ENCODE results near the gene ULK4. TPM values are rescaled to one million over a fixed set of nuclear protein-coding genes. Genes with fewer than 3 reads are reported as not detected.

ULK4 gene
- total and polyA plus RNA-seq, 12 donors = 1.6 to 24.5 (median 6.9) TPM

GRCh38 chr3:41808152-41808551 lies 153.8 kb downstream of the ULK4 start:
- Histone ChIP-seq H3K4me3 (no peak overlapping the region), H3K27ac (no peak overlapping the region), H3K27me3 (no peaks in the 10 kb centered on the region), H3K9me3 (replicated peaks in 1 of 3) (no peaks in the 10 kb centered on the region), H3K4me1 (replicated peaks in 1 of 2) (no peaks in the 10 kb centered on the region), H3K36me3 (replicated peaks in 1 of 2) (no peaks in the 10 kb centered on the region)
- 37 to 100% (median 99%) methylated on average over 1 of the region's 1 CpG for WGBS, 4 donors
- no peak for DNase-seq
- intact Hi-C loops (cut with DNase I) = no loop called here
- TF ChIP-seq POLR2A (IDR thresholded peaks at IDR 0.05) = no peak
- no peak for TF ChIP-seq CTCF (IDR thresholded peaks at IDR 0.05)

GRCh38 chr3:41794748-41795589 lies 166.9 kb downstream of the ULK4 start:
- no peak for TF ChIP-seq POLR2A (IDR thresholded peaks at IDR 0.05)
- TF ChIP-seq CTCF (IDR thresholded peaks at IDR 0.05) = no peak
- no peak for DNase-seq
- Histone ChIP-seq H3K9me3 (replicated peaks in 1 of 3) (no peaks in the 10 kb centered on the region), H3K4me1 (replicated peaks in 1 of 2) (no peaks in the 10 kb centered on the region), H3K4me3 (no peak overlapping the region), H3K27ac (no peak overlapping the region), H3K36me3 (replicated peaks in 1 of 2) (no peaks in the 10 kb centered on the region), H3K27me3 (no peaks in the 10 kb centered on the region)
- 77 to 85% (median 84%) methylated on average over 5 of the region's 5 CpGs for WGBS, 4 donors
- intact Hi-C loops (cut with DNase I) = no loop called here

- Histone ChIP-seq H3K4me3 (no peak overlapping the region), H3K9me3 (replicated peaks in 1 of 3) (no peaks in the 10 kb centered on the region), H3K27me3 (no peaks in the 10 kb centered on the region), H3K36me3 (replicated peaks in 1 of 2) (no peaks in the 10 kb centered on the region), H3K27ac (no peak overlapping the region), H3K4me1 (replicated peaks in 1 of 2) (no peaks in the 10 kb centered on the region)
- DNase-seq = no peak
- intact Hi-C loops (cut with DNase I) = no loop called here
- no peak for TF ChIP-seq POLR2A (IDR thresholded peaks at IDR 0.05)
- no peak for TF ChIP-seq CTCF (IDR thresholded peaks at IDR 0.05)
- WGBS, 4 donors = 91 to 94% (median 93%) methylated on average over 7 of the region's 7 CpGs
These were observed 169.1 kb downstream of the ULK4 start for GRCh38 chr3:41792806-41793205.

GRCh38 chr3:41769106-41769505 lies 192.8 kb downstream of the ULK4 start:
- Histone ChIP-seq H3K27me3 (no peaks in the 10 kb centered on the region), H3K9me3 (replicated peaks in 1 of 3) (no peaks in the 10 kb centered on the region), H3K4me3 (no peak overlapping the region), H3K4me1 (replicated peaks in 1 of 2) (no peaks in the 10 kb centered on the region), H3K36me3 (replicated peaks in 1 of 2) (no peaks in the 10 kb centered on the region), H3K27ac (no peak overlapping the region)
- 71 to 96% (median 75%) methylated on average over 2 of the region's 2 CpGs for WGBS, 4 donors
- no peak for DNase-seq
- intact Hi-C loops (cut with DNase I) = no loop called here
- TF ChIP-seq CTCF (IDR thresholded peaks at IDR 0.05) (no peak), POLR2A (IDR thresholded peaks at IDR 0.05) (no peak)
